ENCODE results near the gene SEL1L2. TPM values are rescaled to one million over a fixed set of nuclear protein-coding genes. Genes with fewer than 3 reads are reported as not detected.

The SEL1L2 gene
- total and polyA plus RNA-seq, 9 of the 15 experiments (the other 6 are each of a cell fraction or from before 2014, with no cell fraction given), result not detected

GRCh38 chr20:13930281-13930680, 60.1 kb downstream of the SEL1L2 start:
- WGBS (ENCODE audit: insufficient coverage, low coverage, missing lambda C conversion rate), result 40% methylated on average over 4 of the region's 4 CpGs
- Histone ChIP-seq H3K9me3 (replicated peaks; ENCODE audit: control insufficient read depth, insufficient read depth, low read depth, low read length) (no peaks in the 10 kb centered on the region), H4K20me1 (replicated peaks; ENCODE audit: control insufficient read depth, insufficient read depth, low read length) (no peaks in the 10 kb centered on the region), H3K79me2 (ENCODE audit: control insufficient read depth, insufficient read depth, low read length) (no peaks in the 10 kb centered on the region), H3K36me3 (ENCODE audit: control insufficient read depth, insufficient read depth, low read length) (no peaks in the 10 kb centered on the region), H3K27ac (ENCODE audit: extremely low read depth, low read depth, low read length) (no peak overlapping the region), H3K9ac (ENCODE audit: insufficient read depth in 1 of 2, low read depth in 2 of 2, low read length in 2 of 2) (no peak overlapping the region), H2AFZ (ENCODE audit: low read depth, low read length) (no peak overlapping the region; the same call in 1 of the 2 replicates), H3K4me1 (replicated peaks in 1 of 2; ENCODE audit: control insufficient read depth in 2 of 2, insufficient read depth in 2 of 2, low read length in 2 of 2) (no peaks in the 10 kb centered on the region; a peak in 2 of 5 replicates), H3K9me1 (ENCODE audit: control insufficient read depth, insufficient read depth, low read length) (no peaks in the 10 kb centered on the region), H3K4me3 (no peak overlapping the region), H3K4me2 (ENCODE audit: insufficient read depth, low read length) (no peak overlapping the region), H3K27me3 (ENCODE audit: control insufficient read depth in 2 of 2, insufficient read depth in 2 of 2, low read length in 2 of 2) (no peaks in the 10 kb centered on the region)
- TF ChIP-seq E2F5 (CRISPR knock-in tag; IDR thresholded peaks at IDR 0.05) (no peak), HDAC6 (IDR thresholded peaks at IDR 0.05; ENCODE audit: low read depth, low read length) (no peak), MBD2 (IDR thresholded peaks at IDR 0.05; ENCODE audit: borderline replicate concordance, low read depth) (no peak), SMAD2 (IDR thresholded peaks at IDR 0.05; ENCODE audit: low read depth, low read length) (no peak), ZNF316 (IDR thresholded peaks at IDR 0.05) (no peak), GTF2A2 (tag; IDR thresholded peaks at IDR 0.05) (no peak), POLR2G (IDR thresholded peaks at IDR 0.05; ENCODE audit: low read depth, low read length) (no peak), ATF2 (CRISPR knock-in tag; IDR thresholded peaks at IDR 0.05) (no peak), MEIS2 (IDR thresholded peaks at IDR 0.05; ENCODE audit: partially characterized antibody) (no peak), GMEB1 (CRISPR knock-in tag; IDR thresholded peaks at IDR 0.05) (no peak), RBM22 (IDR thresholded peaks at IDR 0.05; ENCODE audit: low read depth, low read length, poor library complexity, severe bottlenecking) (no peak), NCOR1 (IDR thresholded peaks at IDR 0.05) (no peak), ETV1 (tag; conservative IDR thresholded peaks at IDR 0.05; ENCODE audit: low read depth) (no peak), U2AF1 (optimal IDR thresholded peaks at IDR 0.05; ENCODE audit: low read depth, low read length) (no peak), YY1 (IDR thresholded peaks at IDR 0.05; ENCODE audit: borderline replicate concordance in 1 of 3, control insufficient read depth in 1 of 3, extremely low read depth in 1 of 3, insufficient read depth in 3 of 3, insufficient read length in 1 of 3, insufficient replicate concordance in 2 of 3, low read depth in 1 of 3, low read length in 2 of 3) (no peak), CSDE1 (IDR thresholded peaks at IDR 0.05) (no peak), NEUROD1 (IDR thresholded peaks at IDR 0.05; ENCODE audit: borderline replicate concordance, low read depth, low read length, partially characterized antibody) (no peak)
- no peak for ATAC-seq
- no peak for FAIRE-seq
- POLR2A ChIA-PET, result interaction anchor here (1.5 kb wide), 1 partner anchor 11 kb away, joined by 4 read pairs; no protein-coding TSS in a partner anchor
- intact Hi-C loops (cut with micrococcal nuclease) (no loop called here), in situ Hi-C loops (cut with MboI) (no loop called here)
- CTCF ChIA-PET (ENCODE audit: low intra/inter-chr PET ratio), result no interaction called here
- BruUV-seq (replicated peaks), result no TSS peak
- no peak for DNase-seq (ENCODE audit: extremely low read depth in 1 of 4, low spot score in 3 of 4)

All from K562 (cell line).